Lower leg skin (tissue), 3 donors: ENCODE measurements around the gene UNC119.

Experiments
- POLR2A ChIP-seq, 2 donors: fragments of 450-650 bp; IDR thresholded peaks; one replicate each; pipeline ENCODE4 v1.6.1; 2016 to 2017; ENCODE audit warnings: antibody characterized with exemption in 2 of 2, mild to moderate bottlenecking in 1 of 2, moderate library complexity in 1 of 2
- TF ChIP-seq, protein P1 (sequence below), 3 donors: fragments of 450-650 bp; IDR thresholded peaks; one replicate each; pipeline ENCODE4 v1.5.1; 2016; ENCODE audit warnings: antibody characterized with exemption in 3 of 3, mild to moderate bottlenecking in 3 of 3, moderate library complexity in 2 of 3

DNA sequence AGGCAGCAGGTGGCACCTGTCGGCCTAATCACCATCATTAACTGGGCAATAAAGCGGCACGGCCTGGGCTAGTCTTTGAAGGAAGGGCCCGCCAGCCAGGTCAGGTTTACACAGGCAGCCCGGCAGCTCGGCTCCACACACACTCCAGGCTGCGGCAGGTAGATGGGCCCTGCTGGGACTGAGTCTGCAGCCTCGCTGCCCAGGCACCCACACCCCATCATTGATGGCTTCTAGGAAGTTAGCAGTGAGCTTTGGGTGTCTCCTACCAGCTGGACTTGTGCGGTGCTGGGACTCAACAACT, 53.1 kb downstream of the UNC119 start:
- TF ChIP-seq, protein P1, sequence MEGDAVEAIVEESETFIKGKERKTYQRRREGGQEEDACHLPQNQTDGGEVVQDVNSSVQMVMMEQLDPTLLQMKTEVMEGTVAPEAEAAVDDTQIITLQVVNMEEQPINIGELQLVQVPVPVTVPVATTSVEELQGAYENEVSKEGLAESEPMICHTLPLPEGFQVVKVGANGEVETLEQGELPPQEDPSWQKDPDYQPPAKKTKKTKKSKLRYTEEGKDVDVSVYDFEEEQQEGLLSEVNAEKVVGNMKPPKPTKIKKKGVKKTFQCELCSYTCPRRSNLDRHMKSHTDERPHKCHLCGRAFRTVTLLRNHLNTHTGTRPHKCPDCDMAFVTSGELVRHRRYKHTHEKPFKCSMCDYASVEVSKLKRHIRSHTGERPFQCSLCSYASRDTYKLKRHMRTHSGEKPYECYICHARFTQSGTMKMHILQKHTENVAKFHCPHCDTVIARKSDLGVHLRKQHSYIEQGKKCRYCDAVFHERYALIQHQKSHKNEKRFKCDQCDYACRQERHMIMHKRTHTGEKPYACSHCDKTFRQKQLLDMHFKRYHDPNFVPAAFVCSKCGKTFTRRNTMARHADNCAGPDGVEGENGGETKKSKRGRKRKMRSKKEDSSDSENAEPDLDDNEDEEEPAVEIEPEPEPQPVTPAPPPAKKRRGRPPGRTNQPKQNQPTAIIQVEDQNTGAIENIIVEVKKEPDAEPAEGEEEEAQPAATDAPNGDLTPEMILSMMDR (IDR thresholded peaks at IDR 0.05) = no peak
- TF ChIP-seq POLR2A (IDR thresholded peaks at IDR 0.05) = no peak
